Keratinocyte (primary cell): ENCODE results near the gene SEC16A. TPM values are rescaled to one million over a fixed set of nuclear protein-coding genes. Genes with fewer than 3 reads are reported as not detected.

Source experiments
- DNase-seq: peaks from one replicate; pipeline ENCODE4 v3.0.0-alpha.2; 2011; ENCODE audit warnings: low read depth, missing footprints, low spot score
- FAIRE-seq: peaks from 2 replicates; lab custom pipeline; 2011; peaks lifted over from hg19 to GRCh38; lab: Jason Lieb, UNC
- H2AFZ ChIP-seq: 2 replicates; pipeline ENCODE4 v1.6.0; 2012; ENCODE audit warnings: low read length, control low read depth, inconsistent platforms; ENCODE audit not compliant: control insufficient read depth
- H3K27ac ChIP-seq: 2 replicates; pipeline ENCODE4 v1.5.1; 2011; ENCODE audit warnings: low read length; ENCODE audit not compliant: control insufficient read depth, insufficient read depth
- H3K27me3 ChIP-seq: 3 replicates; pipeline ENCODE4 v1.6.0; 2011; ENCODE audit warnings: low read length; ENCODE audit not compliant: control insufficient read depth, insufficient read depth; ENCODE audit errors: extremely low read depth
- H3K36me3 ChIP-seq, 2 experiments: 2 replicates in 1 of 2; 3 replicates in 1 of 2; pipeline ENCODE4 v1.5.1; 2011; ENCODE audit warnings: low read length in 2 of 2, mild to moderate bottlenecking in 1 of 2; ENCODE audit not compliant: control insufficient read depth in 2 of 2, insufficient read depth in 2 of 2; ENCODE audit errors: extremely low read depth in 1 of 2
- H3K4me1 ChIP-seq: 3 replicates; pipeline ENCODE4 v1.5.1; 2011; ENCODE audit warnings: low read length; ENCODE audit not compliant: control insufficient read depth, insufficient read depth; ENCODE audit errors: extremely low read depth
- H3K4me2 ChIP-seq: 3 replicates; pipeline ENCODE4 v1.6.0; 2011; ENCODE audit warnings: low read depth, low read length; ENCODE audit not compliant: control insufficient read depth, insufficient read depth; ENCODE audit errors: extremely low read depth
- H3K4me3 ChIP-seq, 3 experiments: fragments of 200-600 bp in 1 of 3; sonication (generic) in 1 of 3; 2 replicates in 2 of 3; 3 replicates in 1 of 3; pipeline ENCODE4 v1.5.1; 2011 to 2016; ENCODE audit warnings: low read length in 3 of 3, mild to moderate bottlenecking in 3 of 3, control low read depth in 2 of 3, inconsistent platforms in 1 of 3, low read depth in 1 of 3, mixed read lengths in 1 of 3, mixed run types in 1 of 3, moderate library complexity in 1 of 3; ENCODE audit not compliant: control insufficient read depth in 2 of 3, insufficient read depth in 2 of 3; ENCODE audit errors: extremely low read depth in 1 of 3
- H3K79me2 ChIP-seq: 2 replicates; pipeline ENCODE4 v1.6.0; 2012; ENCODE audit warnings: low read length; ENCODE audit not compliant: control insufficient read depth, insufficient read depth
- H3K9ac ChIP-seq: 3 replicates; pipeline ENCODE4 v1.6.0; 2011; ENCODE audit warnings: low read length; ENCODE audit not compliant: control insufficient read depth, insufficient read depth; ENCODE audit errors: extremely low read depth
- H3K9me1 ChIP-seq: 3 replicates; pipeline ENCODE4 v1.6.0; 2011; ENCODE audit warnings: low read length; ENCODE audit not compliant: control insufficient read depth, insufficient read depth; ENCODE audit errors: extremely low read depth
- H3K9me3 ChIP-seq: 2 replicates; pipeline ENCODE4 v1.5.1; 2012; ENCODE audit warnings: low read depth, low read length; ENCODE audit not compliant: control insufficient read depth
- H4K20me1 ChIP-seq: 3 replicates; pipeline ENCODE4 v1.6.0; 2011; ENCODE audit warnings: low read length; ENCODE audit not compliant: control insufficient read depth, insufficient read depth; ENCODE audit errors: extremely low read depth
- EZH2 ChIP-seq: IDR thresholded peaks from one replicate; pipeline ENCODE4 v1.6.1; 2012; ENCODE audit warnings: inconsistent platforms, mild to moderate bottlenecking, low read length, moderate library complexity
- dilution Hi-C: fragments of 300-500 bp; cut with MboI; formaldehyde crosslinking; loops from one replicate; pipeline ENCODE4 v1.7.0; 2020; ENCODE audit warnings: low sequenced_read_pairs; ENCODE audit not compliant: extremely low pct_ligation_motif_present
- polyA plus RNA-seq, 5 experiments: library from polyadenylated mRNA; depleted of rRNA in 3 of 5; stranded (reverse) in 3 of 5; stranded (forward) in 1 of 5; unstranded in 1 of 5; fragments of >200 nt; gene quantifications; 1 replicate in 1 of 5; 2 replicates in 3 of 5; 3 replicates in 1 of 5; pipeline versions ENCODE4 v1.2.1 to v1.2.3, GENCODE V29; 2011 to 2012; ENCODE audit warnings: missing spikeins in 2 of 5, low read depth in 1 of 5, low replicate concordance in 1 of 5
- TF ChIP-seq, protein P1 (sequence below), 3 experiments: IDR thresholded peaks in 1 of 3; conservative IDR thresholded peaks in 1 of 3; optimal IDR thresholded peaks in 1 of 3; 2 replicates in 2 of 3; 3 replicates in 1 of 3; pipeline versions ENCODE3 to v1.5.1; 2011; ENCODE audit warnings: low read length in 3 of 3, mild to moderate bottlenecking in 3 of 3, moderate library complexity in 2 of 3, control low read depth in 1 of 3, inconsistent platforms in 1 of 3; ENCODE audit not compliant: insufficient read depth in 2 of 3; ENCODE audit errors: extremely low read depth in 1 of 3

The SEC16A gene
- polyA plus RNA-seq, 1 donor (not counting 4 experiments of a cell fraction or from before 2014, with no cell fraction given), result 15.8 TPM

DNA sequence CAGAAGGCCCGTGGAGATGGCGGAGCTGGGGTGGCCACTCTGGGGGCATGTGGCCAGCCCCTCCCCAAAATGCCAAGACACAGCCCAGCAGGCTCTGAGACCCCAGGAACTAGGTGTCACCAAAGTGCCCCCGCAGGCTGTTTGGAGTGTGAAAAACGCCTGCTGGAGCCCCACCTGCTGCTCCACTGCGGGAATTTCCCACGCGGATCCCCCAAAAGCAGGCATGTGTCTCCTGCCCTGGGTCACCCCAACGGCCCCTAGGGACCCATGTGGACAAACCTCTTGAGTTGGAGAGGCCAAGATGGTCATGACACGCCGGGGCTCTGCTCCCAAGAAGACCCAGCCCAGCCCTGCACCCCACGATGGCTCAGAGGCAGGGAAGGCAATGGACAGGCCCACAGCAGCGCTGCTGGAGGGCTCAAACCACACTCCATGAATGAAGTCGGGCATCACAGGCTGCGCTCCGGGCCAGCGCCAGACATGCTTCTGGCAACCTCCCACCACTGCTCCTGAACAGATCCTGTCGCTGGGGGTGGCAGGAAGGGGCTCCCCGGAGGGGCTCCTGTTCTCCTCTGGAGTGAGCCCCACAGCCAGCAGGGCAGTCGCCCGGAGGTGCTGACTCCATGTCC lies 47.7 kb upstream of the SEC16A start:
- DNase-seq (no peak), FAIRE-seq (no peak)
- Histone ChIP-seq H3K9me3 (no peaks in the 10 kb centered on the region), H3K4me2 (no peak overlapping the region), H3K4me1 (peaks cover 21% of the 10 kb centered on the region), H3K9me1 (peaks cover 4% of the 10 kb centered on the region), H2AFZ (no peak overlapping the region), H3K27me3 (no peaks in the 10 kb centered on the region), H4K20me1 (peaks cover 58% of the 10 kb centered on the region), H3K4me3 (no peak overlapping the region), H3K27ac (no peak overlapping the region), H3K79me2 (peaks cover 96% of the 10 kb centered on the region), H3K36me3 (peaks cover 7 to 23% of the 10 kb centered on the region in 2 experiments), H3K9ac (no peak overlapping the region)
- dilution Hi-C loops, result no loop called here
- no peak for TF ChIP-seq EZH2
- TF ChIP-seq, protein P1, sequence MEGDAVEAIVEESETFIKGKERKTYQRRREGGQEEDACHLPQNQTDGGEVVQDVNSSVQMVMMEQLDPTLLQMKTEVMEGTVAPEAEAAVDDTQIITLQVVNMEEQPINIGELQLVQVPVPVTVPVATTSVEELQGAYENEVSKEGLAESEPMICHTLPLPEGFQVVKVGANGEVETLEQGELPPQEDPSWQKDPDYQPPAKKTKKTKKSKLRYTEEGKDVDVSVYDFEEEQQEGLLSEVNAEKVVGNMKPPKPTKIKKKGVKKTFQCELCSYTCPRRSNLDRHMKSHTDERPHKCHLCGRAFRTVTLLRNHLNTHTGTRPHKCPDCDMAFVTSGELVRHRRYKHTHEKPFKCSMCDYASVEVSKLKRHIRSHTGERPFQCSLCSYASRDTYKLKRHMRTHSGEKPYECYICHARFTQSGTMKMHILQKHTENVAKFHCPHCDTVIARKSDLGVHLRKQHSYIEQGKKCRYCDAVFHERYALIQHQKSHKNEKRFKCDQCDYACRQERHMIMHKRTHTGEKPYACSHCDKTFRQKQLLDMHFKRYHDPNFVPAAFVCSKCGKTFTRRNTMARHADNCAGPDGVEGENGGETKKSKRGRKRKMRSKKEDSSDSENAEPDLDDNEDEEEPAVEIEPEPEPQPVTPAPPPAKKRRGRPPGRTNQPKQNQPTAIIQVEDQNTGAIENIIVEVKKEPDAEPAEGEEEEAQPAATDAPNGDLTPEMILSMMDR (optimal IDR thresholded peaks at IDR 0.05 in 1 of 3, IDR thresholded peaks at IDR 0.05 in 1 of 3, conservative IDR thresholded peaks at IDR 0.05 in 1 of 3; ENCODE audit: extremely low read depth in 1 of 3, insufficient read depth in 2 of 3, low read length in 3 of 3), result no peak

DNA sequence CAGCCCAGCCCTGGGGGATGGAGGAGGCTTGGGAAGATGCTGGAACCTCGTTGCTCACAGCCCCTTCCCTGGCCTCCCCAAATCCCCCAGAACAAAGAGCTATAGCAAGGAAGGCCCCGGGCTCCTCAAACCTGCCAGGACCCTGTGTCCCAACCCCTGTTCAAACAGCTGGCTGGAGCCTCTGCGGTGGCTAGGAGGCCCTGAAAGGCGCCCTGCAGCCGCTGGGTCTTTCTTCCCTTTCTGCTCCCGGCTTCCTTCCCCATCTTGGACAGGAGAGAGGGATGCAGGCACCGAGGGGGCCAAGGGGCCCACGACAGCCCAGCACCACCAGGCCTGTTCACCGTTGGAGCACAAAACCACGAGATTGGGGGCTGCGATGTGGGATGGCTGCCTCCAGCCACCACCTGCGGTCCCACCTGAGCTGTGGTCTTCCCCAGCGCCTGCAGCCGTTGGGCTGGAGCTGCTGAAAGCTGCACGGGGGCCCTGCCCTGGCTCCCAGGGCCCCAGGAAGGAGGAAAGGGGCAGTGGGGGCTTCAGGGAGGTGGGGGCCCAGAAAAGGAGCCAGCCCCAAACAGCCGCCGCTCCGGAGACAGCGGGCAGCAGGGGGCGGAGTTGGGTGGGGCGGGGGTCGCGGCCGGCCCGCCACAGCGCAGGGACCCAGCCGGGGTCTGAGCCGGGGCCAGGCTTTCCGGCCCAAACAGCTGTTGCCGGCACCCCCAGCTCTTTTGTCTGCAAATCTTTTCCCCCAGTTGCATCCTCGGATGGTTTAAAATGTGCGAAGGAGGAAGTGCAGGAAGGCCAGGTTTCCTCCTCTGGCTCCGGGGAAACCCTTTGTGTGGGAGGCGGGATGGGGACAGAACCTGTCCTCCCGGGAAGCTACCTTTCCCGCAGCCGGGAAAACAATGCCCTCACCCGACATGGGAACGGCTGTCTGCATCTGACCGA lies 46.9 kb upstream of the SEC16A start:
- Histone ChIP-seq H3K27ac (no peak overlapping the region), H3K9ac (no peak overlapping the region), H3K27me3 (no peaks in the 10 kb centered on the region), H3K9me1 (peaks cover 4% of the 10 kb centered on the region), H4K20me1 (peaks cover 63% of the 10 kb centered on the region), H3K4me2 (no peak overlapping the region), H2AFZ (no peak overlapping the region), H3K79me2 (peaks cover 99% of the 10 kb centered on the region), H3K9me3 (no peaks in the 10 kb centered on the region), H3K36me3 (peaks cover 12 to 25% of the 10 kb centered on the region in 2 experiments), H3K4me1 (peaks cover 21% of the 10 kb centered on the region), H3K4me3 (no peak overlapping the region)
- DNase-seq (no peak), FAIRE-seq (no peak)
- TF ChIP-seq, protein P1 (optimal IDR thresholded peaks at IDR 0.05 in 1 of 3, IDR thresholded peaks at IDR 0.05 in 1 of 3, conservative IDR thresholded peaks at IDR 0.05 in 1 of 3; ENCODE audit: extremely low read depth in 1 of 3, insufficient read depth in 2 of 3, low read length in 3 of 3), result no peak
- no peak for TF ChIP-seq EZH2
- dilution Hi-C loops, result no loop called here
